K562 (cell line): ENCODE results near the gene NRXN3. TPM values are rescaled to one million over a fixed set of nuclear protein-coding genes. Genes with fewer than 3 reads are reported as not detected.

ENCODE experiments used
- ATAC-seq: fragments of 200-7000 bp; cut with Tn5 transposase; 3 replicates; pipeline ENCODE4 v1.9.1; 2020; ENCODE audit warnings: moderate library complexity
- BruUV-seq: library from RNA; stranded (reverse); fragments of 400-500 nt; replicated peaks from 2 replicates; lab custom pipeline; 2021; lab: Mats Ljungman, UMichigan
- CTCF ChIA-PET: fragments of 300-600 bp; formaldehyde crosslinking; extraction: SDS; loops from one replicate; lab custom pipeline; 2021; ENCODE audit warnings: low intra/inter-chr PET ratio; lab: Yijun Ruan, JAX
- POLR2A ChIA-PET: fragments of 300-600, 350-650 bp; sonication (Branson Sonifier 250); formaldehyde crosslinking; extraction: SDS; loops from one replicate; lab custom pipeline; 2021; ENCODE audit warnings: antibody characterized with exemption, inconsistent platforms; lab: Yijun Ruan, JAX
- DNase-seq, 4 experiments: peaks; one replicate each; pipeline versions ENCODE4 v3.0.0 to v3.0.0-alpha.2; 2011 to 2018; ENCODE audit warnings: low spot score in 3 of 4, mixed read lengths in 3 of 4; ENCODE audit errors: extremely low read depth in 1 of 4
- FAIRE-seq: peaks from 2 replicates; lab custom pipeline; 2011; peaks lifted over from hg19 to GRCh38; lab: Jason Lieb, UNC
- H2AFZ ChIP-seq: 2 replicates; pipeline ENCODE4 v1.6.0; 2011; ENCODE audit warnings: low read depth, low read length, control low read depth, inconsistent platforms
- H3K27ac ChIP-seq: fragments of 200-600 bp; 3 replicates; pipeline ENCODE4 v1.8.0; 2011; ENCODE audit warnings: low read depth, mild to moderate bottlenecking, control low read depth, inconsistent platforms, low read length, moderate library complexity, mixed read lengths; ENCODE audit errors: extremely low read depth
- H3K27me3 ChIP-seq, 2 experiments: fragments of 300-600 bp in 1 of 2; 2 replicates in 1 of 2; 3 replicates in 1 of 2; pipeline versions ENCODE4 v1.6.0 to v1.8.0; 2011; ENCODE audit warnings: inconsistent platforms in 2 of 2, low read length in 2 of 2, mild to moderate bottlenecking in 1 of 2, mixed read lengths in 1 of 2, moderate library complexity in 1 of 2; ENCODE audit not compliant: control insufficient read depth in 2 of 2, insufficient read depth in 2 of 2
- H3K36me3 ChIP-seq: fragments of 300-600 bp; 3 replicates; pipeline ENCODE4 v1.8.0; 2011; ENCODE audit warnings: mild to moderate bottlenecking, low read length, inconsistent platforms; ENCODE audit not compliant: control insufficient read depth, insufficient read depth
- H3K4me1 ChIP-seq, 2 experiments: fragments of 200-600 bp in 1 of 2; replicated peaks in 1 of 2; 2 replicates in 1 of 2; 3 replicates in 1 of 2; pipeline versions ENCODE4 v1.5.1 to v1.8.0; 2011; ENCODE audit warnings: inconsistent platforms in 2 of 2, low read length in 2 of 2, mild to moderate bottlenecking in 1 of 2, mixed read lengths in 1 of 2, moderate library complexity in 1 of 2; ENCODE audit not compliant: control insufficient read depth in 2 of 2, insufficient read depth in 2 of 2
- H3K4me2 ChIP-seq: 2 replicates; pipeline ENCODE4 v1.6.1; 2011; ENCODE audit warnings: low read length, control low read depth, inconsistent platforms, mixed read lengths; ENCODE audit not compliant: insufficient read depth
- H3K4me3 ChIP-seq: fragments of 200-600 bp; sonication (generic), shearing (Covaris generic); 2 replicates; pipeline ENCODE4 v1.5.1; 2016; ENCODE audit warnings: control low read depth, inconsistent platforms
- H3K79me2 ChIP-seq: fragments of 200-600 bp; 3 replicates; pipeline ENCODE4 v1.8.0; 2011; ENCODE audit warnings: low read length, inconsistent platforms; ENCODE audit not compliant: control insufficient read depth, insufficient read depth
- H3K9ac ChIP-seq, 2 experiments: 2 replicates each; pipeline versions ENCODE4 v1.6.0 to v1.6.1; 2011; ENCODE audit warnings: low read depth in 2 of 2, low read length in 2 of 2, control low read depth in 1 of 2, inconsistent platforms in 1 of 2, mild to moderate bottlenecking in 1 of 2, mixed read lengths in 1 of 2; ENCODE audit not compliant: insufficient read depth in 1 of 2
- H3K9me1 ChIP-seq: one replicate; pipeline ENCODE4 v1.6.0; 2011; ENCODE audit warnings: inconsistent platforms, mild to moderate bottlenecking, low read length, moderate library complexity; ENCODE audit not compliant: control insufficient read depth, insufficient read depth
- H3K9me3 ChIP-seq: replicated peaks from 2 replicates; pipeline ENCODE4 v1.5.1; 2011; ENCODE audit warnings: low read depth, low read length, inconsistent platforms; ENCODE audit not compliant: control insufficient read depth, insufficient read depth
- H4K20me1 ChIP-seq: replicated peaks from 2 replicates; pipeline ENCODE4 v1.6.1; 2011; ENCODE audit warnings: low read length, inconsistent platforms, mixed read lengths; ENCODE audit not compliant: control insufficient read depth, insufficient read depth
- CBX3 ChIP-seq, 2 experiments: IDR thresholded peaks; 1 replicate in 1 of 2; 2 replicates in 1 of 2; pipeline ENCODE4 v1.6.1; 2012; ENCODE audit warnings: inconsistent platforms in 2 of 2, low read length in 2 of 2, borderline replicate concordance in 1 of 2, control low read depth in 1 of 2
- CREM ChIP-seq: IDR thresholded peaks from 2 replicates; pipeline ENCODE4 v1.6.1; 2014; ENCODE audit warnings: antibody characterized with exemption, low read depth
- ESRRB ChIP-seq: fragments of 250-450 bp; sonication (Bioruptor Pico); IDR thresholded peaks from 2 replicates; pipeline ENCODE4 v1.5.0; 2020; ENCODE audit warnings: mild to moderate bottlenecking, moderate library complexity, borderline replicate concordance
- HES1 ChIP-seq: fragments of 450-650 bp; IDR thresholded peaks from 2 replicates; pipeline ENCODE4 v1.6.1; 2016; ENCODE audit warnings: low read depth, mild to moderate bottlenecking, moderate library complexity
- HNRNPK ChIP-seq: fragments of 200-400 bp; formaldehyde crosslinking; IDR thresholded peaks from one replicate; pipeline ENCODE4 v1.6.1; 2018; ENCODE audit warnings: mild to moderate bottlenecking, low read depth, low read length; ENCODE audit not compliant: poor library complexity, severe bottlenecking
- MYBL2 ChIP-seq, 2 experiments: fragments of 450-650 bp in 1 of 2; sonication (generic) in 1 of 2; formaldehyde crosslinking in 1 of 2; IDR thresholded peaks; 2 replicates each; pipeline versions ENCODE4 v1.6.1 to v1.8.1; 2017 to 2022; ENCODE audit warnings: borderline replicate concordance in 1 of 2, inconsistent platforms in 1 of 2, low read depth in 1 of 2, mild to moderate bottlenecking in 1 of 2, missing genetic modification reagents in 1 of 2, moderate library complexity in 1 of 2
- NEUROD1 ChIP-seq: fragments of 150-350 bp; IDR thresholded peaks from 2 replicates; pipeline ENCODE4 v1.6.1; 2014; ENCODE audit warnings: borderline replicate concordance, low read length, low read depth; ENCODE audit not compliant: partially characterized antibody
- NFRKB ChIP-seq: fragments of 450-650 bp; IDR thresholded peaks from 2 replicates; pipeline ENCODE4 v1.6.1; 2016; ENCODE audit warnings: low read depth
- NKRF ChIP-seq: fragments of 450-650 bp; IDR thresholded peaks from 2 replicates; pipeline ENCODE4 v1.6.1; 2016; ENCODE audit warnings: borderline replicate concordance
- PREB ChIP-seq: sonication (generic); formaldehyde crosslinking; IDR thresholded peaks from 2 replicates; pipeline ENCODE4 v1.8.1; 2023; ENCODE audit warnings: mild to moderate bottlenecking, missing genetic modification reagents
- ZNF165 ChIP-seq: fragments of 250-450 bp; sonication (Bioruptor Pico); IDR thresholded peaks from 2 replicates; pipeline ENCODE4 v1.4.0; 2020; ENCODE audit warnings: borderline replicate concordance
- ZNF707 ChIP-seq: fragments of 250-450 bp; sonication (Bioruptor Pico); conservative IDR thresholded peaks from 2 replicates; pipeline ENCODE4 v1.8.0; 2022; ENCODE audit warnings: inconsistent platforms, mild to moderate bottlenecking, moderate library complexity
- ZNF717 ChIP-seq: fragments of 250-450 bp; sonication (Bioruptor Pico); IDR thresholded peaks from 2 replicates; pipeline ENCODE4 v1.5.0; 2021
- ZNF778 ChIP-seq: fragments of 450-650 bp; formaldehyde crosslinking; IDR thresholded peaks from 2 replicates; pipeline ENCODE4 v1.4.0; 2020; ENCODE audit warnings: mild to moderate bottlenecking, moderate library complexity
- WGBS: fragments of 100-300 bp; shearing (Covaris generic); methylation state at CpG from one replicate; pipeline ENCODE4 v1.1.6; 2016; ENCODE audit warnings: low coverage, mixed read lengths; ENCODE audit not compliant: insufficient coverage; ENCODE audit errors: missing lambda C conversion rate; 5-methylcytosine and 5-hydroxymethylcytosine counted together
- in situ Hi-C: fragments of 300-500 bp; cut with MboI; formaldehyde crosslinking; loops from 4 replicates; pipeline ENCODE4 v1.15.0; 2018; ENCODE audit warnings: inconsistent platforms, mixed read lengths
- intact Hi-C: fragments of 100-400 bp; cut with micrococcal nuclease; formaldehyde crosslinking; loops from 2 replicates; pipeline ENCODE4 v1.14.2; 2022
- polyA plus RNA-seq, 8 experiments: library from polyadenylated mRNA; depleted of rRNA in 4 of 8; stranded (reverse) in 5 of 8; unstranded in 3 of 8; fragments of >200 nt; fragmentation: Nextera tagmentation in 2 of 8; fragmentation: Illumina TruSeq in 1 of 8; extraction: Ambion mirVana in 2 of 8; extraction: Trizol in 1 of 8; gene quantifications; 2 replicates each; pipeline versions ENCODE4 v1.2.1 to v1.2.3, GENCODE V29; 2011 to 2014; ENCODE audit warnings: inconsistent platforms in 1 of 8, missing spikeins in 1 of 8
- total RNA-seq, 7 experiments: library from RNA; depleted of rRNA in 6 of 7; stranded (reverse); fragments of >200 nt in 6 of 7; fragmentation: Illumina TruSeq in 2 of 7; extraction: Trizol in 2 of 7; gene quantifications; 2 replicates each; pipeline versions ENCODE4 v1.2.1 to v1.2.3, GENCODE V29; 2011 to 2021; ENCODE audit warnings: low replicate concordance in 1 of 7

The NRXN3 gene
- total and polyA plus RNA-seq, 9 of the 15 experiments (the other 6 are each of a cell fraction or from before 2014, with no cell fraction given): 0.09 TPM; not detected in 8

- no peak for TF ChIP-seq NKRF
- no peak for TF ChIP-seq ZNF707 (CRISPR knock-in tag)
- no peak for TF ChIP-seq MYBL2 (IDR thresholded peaks at IDR 0.05; ENCODE audit: low read depth)
- TF ChIP-seq MYBL2 (CRISPR knock-in tag; IDR thresholded peaks at IDR 0.05; ENCODE audit: borderline replicate concordance): no peak
Observed at GRCh38 chr14:79660053-79660939, 1490.1 kb downstream of the NRXN3 start (continued).

GRCh38 chr14:79661752-79662151 lies 1491.6 kb downstream of the NRXN3 start:
- ChIA-PET POLR2A (no interaction called here), CTCF (no interaction called here)
- intact Hi-C loops (no loop called here), in situ Hi-C loops (no loop called here)
- Histone ChIP-seq H3K79me2 (no peaks in the 10 kb centered on the region), H3K9me3 (no peaks in the 10 kb centered on the region), H2AFZ (no peak overlapping the region), H3K9me1 (no peaks in the 10 kb centered on the region), H3K27ac (no peak overlapping the region), H3K4me2 (no peak overlapping the region), H4K20me1 (no peaks in the 10 kb centered on the region), H3K4me1 (no peaks in the 10 kb centered on the region), H3K9ac (no peak overlapping the region), H3K4me3 (no peak overlapping the region), H3K27me3 (no peaks in the 10 kb centered on the region), H3K36me3 (no peaks in the 10 kb centered on the region)
- no TSS peak for BruUV-seq
- FAIRE-seq: no peak
- WGBS: 0% methylated on average over 3 of the region's 4 CpGs
- TF ChIP-seq CBX3 (IDR thresholded peaks at IDR 0.05; ENCODE audit: borderline replicate concordance in 1 of 2, low read length in 2 of 2): no peak
- TF ChIP-seq HES1: no peak
- no peak for TF ChIP-seq CREM
- no peak for TF ChIP-seq NEUROD1
- no peak for TF ChIP-seq ZNF778 (CRISPR knock-in tag)
- TF ChIP-seq ZNF717 (CRISPR knock-in tag): no peak
- TF ChIP-seq PREB (CRISPR knock-in tag): no peak
- TF ChIP-seq ZNF165 (CRISPR knock-in tag): no peak
- no peak for TF ChIP-seq NFRKB
- TF ChIP-seq ESRRB (CRISPR knock-in tag): no peak
- no peak for TF ChIP-seq HNRNPK
- no peak for ATAC-seq
- no peak for DNase-seq
